Lower leg skin (tissue), 4 donors: ENCODE results near the gene UHRF1. TPM values are rescaled to one million over a fixed set of nuclear protein-coding genes. Genes with fewer than 3 reads are reported as not detected.

Experiments
- DNase-seq, 2 donors: peaks; one replicate each; pipeline ENCODE4 v3.0.0-alpha.2; 2019; ENCODE audit warnings: low spot score in 2 of 2
- H3K4me3 ChIP-seq: fragments of 200-600 bp; sonication (generic); 2 replicates; pipeline ENCODE4 v1.5.1; 2017; ENCODE audit warnings: mild to moderate bottlenecking, low read depth; ENCODE audit not compliant: poor library complexity, severe bottlenecking
- CTCF ChIP-seq, 3 donors: fragments of 450-650 bp; IDR thresholded peaks; one replicate each; pipeline ENCODE4 v1.5.1; 2016; ENCODE audit warnings: antibody characterized with exemption in 3 of 3, mild to moderate bottlenecking in 3 of 3, moderate library complexity in 2 of 3
- POLR2A ChIP-seq, 2 donors: fragments of 450-650 bp; IDR thresholded peaks; one replicate each; pipeline ENCODE4 v1.6.1; 2016 to 2017; ENCODE audit warnings: antibody characterized with exemption in 2 of 2, mild to moderate bottlenecking in 1 of 2, moderate library complexity in 1 of 2
- WGBS, 2 donors: methylation state at CpG; one replicate each; pipeline ENCODE4 v1.1.5; 2018; 5-methylcytosine and 5-hydroxymethylcytosine counted together
- intact Hi-C: fragments of 100-400 bp; cut with DNase I; formaldehyde crosslinking; loops from one replicate; pipeline ENCODE4 v1.15.0; 2023; ENCODE audit warnings: low total_unique reads
- total RNA-seq, 4 donors: library from RNA; depleted of rRNA; stranded (reverse); fragments of >200 nt; gene quantifications; one replicate each; pipeline ENCODE4 v1.1.0, GENCODE V29; 2016

The UHRF1 gene
- total RNA-seq, 4 donors from 2014 or later, result 0.53 to 2.4 (median 1.1) TPM

- no peak for DNase-seq
- intact Hi-C loops, result no loop called here
- TF ChIP-seq CTCF (IDR thresholded peaks at IDR 0.05) (no peak), POLR2A (IDR thresholded peaks at IDR 0.05) (no peak)
- H3K4me3 ChIP-seq, result no peak overlapping the region
- 89 to 92% methylated on average over 9 of the region's 9 CpGs for WGBS, 2 donors
Observed at GRCh38 chr19:4991538-4991937, 82.2 kb downstream of the UHRF1 start.

- WGBS, 2 donors, result 87 to 88% methylated on average over 13 of the region's 13 CpGs
- intact Hi-C loops, result no loop called here
- H3K4me3 ChIP-seq, result no peak overlapping the region
- no peak for DNase-seq
- TF ChIP-seq POLR2A (IDR thresholded peaks at IDR 0.05) (no peak), CTCF (IDR thresholded peaks at IDR 0.05) (no peak)
Observed at GRCh38 chr19:4991996-4992698, 82.8 kb downstream of the UHRF1 start.

- no peak for DNase-seq
- no peak overlapping the region for H3K4me3 ChIP-seq
- TF ChIP-seq POLR2A (IDR thresholded peaks at IDR 0.05) (no peak), CTCF (IDR thresholded peaks at IDR 0.05) (no peak)
- 86 to 90% methylated on average over 3 of the region's 3 CpGs for WGBS, 2 donors
- intact Hi-C loops, result no loop called here
Observed at GRCh38 chr19:4993683-4994082, 84.4 kb downstream of the UHRF1 start.

- intact Hi-C loops, result no loop called here
- H3K4me3 ChIP-seq, result no peak overlapping the region
- TF ChIP-seq POLR2A (IDR thresholded peaks at IDR 0.05) (no peak), CTCF (IDR thresholded peaks at IDR 0.05) (no peak)
- WGBS, 2 donors, result 74 to 82% methylated on average over 5 of the region's 5 CpGs
- DNase-seq, result no peak
Observed at GRCh38 chr19:4996701-4997100, 87.4 kb downstream of the UHRF1 start.

- H3K4me3 ChIP-seq, result no peak overlapping the region
- intact Hi-C loops, result no loop called here
- 90 to 94% methylated on average over 12 of the region's 12 CpGs for WGBS, 2 donors
- DNase-seq, result no peak
- TF ChIP-seq POLR2A (IDR thresholded peaks at IDR 0.05), result no peak
- no peak for TF ChIP-seq CTCF (IDR thresholded peaks at IDR 0.05)
Observed at GRCh38 chr19:4997297-4997696, 88.0 kb downstream of the UHRF1 start.

- intact Hi-C loops, result no loop called here
- TF ChIP-seq CTCF (IDR thresholded peaks at IDR 0.05) (no peak), POLR2A (IDR thresholded peaks at IDR 0.05) (no peak)
- no peak for DNase-seq
- no peak overlapping the region for H3K4me3 ChIP-seq
- 78 to 90% methylated on average over 6 of the region's 6 CpGs for WGBS, 2 donors
Observed at GRCh38 chr19:5000120-5000611, 90.9 kb downstream of the UHRF1 start.
